ENCODE results near the gene TMEM176B.

The TMEM176B gene

DNA sequence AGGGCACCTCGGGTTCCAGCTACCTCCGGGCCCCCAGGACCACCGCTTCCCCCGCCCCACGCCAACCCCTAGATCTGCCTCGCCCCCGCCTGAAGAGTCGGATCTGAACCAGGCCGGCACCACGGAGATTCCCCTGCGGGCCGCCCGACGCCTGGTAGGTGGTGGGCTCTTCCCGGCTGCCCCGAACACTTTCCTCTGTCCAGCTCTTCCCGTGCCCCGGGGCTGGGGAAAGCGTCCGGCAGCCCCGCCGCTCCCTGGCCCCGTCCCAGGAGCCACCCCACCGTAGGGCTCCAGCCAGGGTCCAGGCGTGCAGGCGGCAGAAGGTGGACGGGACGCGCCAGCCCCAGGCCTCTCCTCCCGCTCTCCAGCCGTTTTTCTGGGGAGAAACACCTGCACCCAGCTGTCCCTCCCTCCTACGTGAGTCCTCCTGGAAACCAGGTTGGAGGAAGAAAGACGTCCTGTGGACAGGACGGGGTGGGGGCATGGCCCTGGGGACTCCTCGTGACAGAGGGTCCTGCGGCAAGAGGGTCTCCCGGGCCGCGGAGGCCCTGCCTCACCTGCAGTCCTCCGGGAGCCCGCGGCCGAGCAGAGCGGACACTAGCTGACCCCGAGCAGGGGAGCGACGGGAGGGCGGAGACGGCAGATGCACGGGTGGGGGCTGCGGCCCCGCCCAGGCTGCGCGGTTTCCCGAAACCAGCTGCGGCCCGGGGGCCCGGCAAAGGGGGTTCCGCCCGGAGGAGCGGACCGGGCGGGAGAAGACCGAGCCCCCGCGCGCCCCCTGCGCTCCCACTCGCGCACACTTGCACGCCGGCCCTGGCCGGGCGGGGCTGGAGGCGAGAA lies at the start of gene TMEM176B:
Gene TMEM176B (minus strand): TSS at position 624 of the 840 bp plus-strand sequence. CDS start 3,795 bp downstream, outside the sequence.
- no peak within 1 kb of the TSS for H3K27ac ChIP-seq
- no peak for TF ChIP-seq ZFX (IDR thresholded peaks at IDR 0.05)
- TF ChIP-seq CTCF (conservative IDR thresholded peaks at IDR 0.05) = no peak

DNA sequence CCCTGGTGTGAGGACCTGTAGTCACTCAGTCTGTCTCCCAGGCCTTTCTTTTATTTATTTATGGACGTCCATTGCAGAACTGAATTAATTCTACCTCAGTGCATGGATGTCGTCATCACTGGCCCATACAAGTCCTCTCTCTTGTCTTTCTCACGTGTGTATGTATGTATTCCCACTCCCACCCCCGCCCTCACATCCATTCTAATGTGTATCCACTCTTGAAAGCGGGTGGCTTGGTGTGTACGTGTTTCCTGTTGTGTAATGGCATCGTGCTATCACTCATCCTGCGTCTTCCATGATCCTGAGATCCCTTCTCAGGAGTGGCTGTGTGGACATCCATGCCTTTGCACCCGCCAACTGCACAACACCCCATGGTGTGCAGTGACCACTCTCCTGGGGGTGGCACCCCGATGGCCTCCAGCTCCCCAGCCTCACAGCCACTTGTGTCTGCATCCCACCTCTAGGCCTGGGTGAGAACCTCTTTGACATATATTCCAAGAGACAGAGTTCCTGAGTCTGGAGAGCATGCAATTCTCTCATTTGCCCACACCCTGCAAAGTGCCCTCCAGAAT lies 49.1 kb upstream of the TMEM176B start:
- H3K27ac ChIP-seq = no peak overlapping the region
- no peak for TF ChIP-seq ZFX (IDR thresholded peaks at IDR 0.05)
- no peak for TF ChIP-seq CTCF (conservative IDR thresholded peaks at IDR 0.05)

GRCh38 chr7:150848561-150849115 lies 48.5 kb upstream of the TMEM176B start:
- no peak for TF ChIP-seq CTCF (conservative IDR thresholded peaks at IDR 0.05)
- TF ChIP-seq ZFX (IDR thresholded peaks at IDR 0.05) = no peak
- no peak overlapping the region for H3K27ac ChIP-seq

- no peak for TF ChIP-seq ZFX (IDR thresholded peaks at IDR 0.05)
- no peak for TF ChIP-seq CTCF (conservative IDR thresholded peaks at IDR 0.05)
- H3K27ac ChIP-seq = no peak overlapping the region
Measured at GRCh38 chr7:150848111-150848510, 47.9 kb upstream of the TMEM176B start.

GRCh38 chr7:150847536-150847935 lies 47.4 kb upstream of the TMEM176B start:
- TF ChIP-seq ZFX (IDR thresholded peaks at IDR 0.05) = no peak
- no peak for TF ChIP-seq CTCF (conservative IDR thresholded peaks at IDR 0.05)
- no peak overlapping the region for H3K27ac ChIP-seq

DNA sequence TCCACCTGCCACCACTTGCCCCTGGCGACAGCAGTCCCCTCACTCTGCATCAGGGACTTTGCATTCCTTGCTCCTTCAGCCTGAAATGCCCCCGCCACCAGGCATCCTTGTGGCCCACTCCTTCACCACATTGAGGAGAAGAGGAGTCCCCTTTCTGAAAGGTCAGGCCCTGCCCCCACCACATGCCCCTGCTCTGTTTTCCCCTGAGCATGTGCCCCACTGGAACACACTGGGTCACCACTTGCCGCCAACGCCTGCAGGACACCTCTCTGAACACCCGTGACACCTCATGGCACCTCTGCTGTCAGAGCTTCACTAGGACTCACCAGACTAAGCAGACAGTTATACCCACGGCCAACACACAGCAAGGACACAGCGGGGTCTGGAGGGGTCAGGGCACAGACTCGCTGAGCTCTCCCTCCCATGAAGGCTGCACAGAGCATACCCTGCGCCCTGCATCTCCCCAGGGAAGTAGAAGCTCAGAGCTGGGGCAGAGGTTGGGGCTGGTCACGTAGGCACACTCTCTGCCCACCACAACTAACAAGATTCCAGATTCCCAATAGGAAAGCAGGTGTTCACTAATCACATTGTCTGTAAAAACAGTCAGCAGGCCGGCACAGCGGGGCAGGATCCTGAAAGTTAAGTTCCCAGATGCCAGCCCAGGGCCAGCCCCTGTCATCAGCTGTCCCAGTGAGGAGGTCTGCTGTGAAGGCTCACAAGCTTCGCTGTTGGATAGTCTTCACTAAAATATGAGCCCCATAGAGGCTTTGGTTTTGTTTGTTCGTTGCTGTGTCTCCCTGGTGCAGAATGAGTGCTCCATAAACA lies 46.3 kb upstream of the TMEM176B start:
- TF ChIP-seq ZFX (IDR thresholded peaks at IDR 0.05) (no peak), CTCF (conservative IDR thresholded peaks at IDR 0.05) (no peak)
- H3K27ac ChIP-seq = no peak overlapping the region

All from C4-2B (cell line).